Right cardiac atrium (tissue), 5 donors: ENCODE results near the gene METTL25. TPM values are rescaled to one million over a fixed set of nuclear protein-coding genes. Genes with fewer than 3 reads are reported as not detected.
"Not testable (repeated sequence)": the region's sequence is repeated elsewhere in the genome, so short reads cannot be mapped to it uniquely, and the experiment has no call there.

Source experiments
- ATAC-seq, 2 donors: fragments of 200-7000 bp; cut with Tn5 transposase; one replicate each; pipeline versions ENCODE4 v1.8.0 to v1.9.1; 2020; ENCODE audit warnings: moderate library complexity in 2 of 2, mild to moderate bottlenecking in 1 of 2
- DNase-seq, 3 donors: peaks; one replicate each; pipeline ENCODE4 v3.0.0-alpha.2; 2020
- H3K27ac ChIP-seq: one replicate; pipeline ENCODE4 v1.5.1; 2013; ENCODE audit warnings: mild to moderate bottlenecking, low read length, control low read depth, moderate library complexity
- H3K27me3 ChIP-seq: one replicate; pipeline ENCODE4 v1.6.1; 2013; ENCODE audit not compliant: control insufficient read depth, insufficient read depth
- H3K4me1 ChIP-seq: one replicate; pipeline ENCODE4 v1.6.1; 2013; ENCODE audit warnings: low read length; ENCODE audit not compliant: control insufficient read depth, insufficient read depth
- H3K4me3 ChIP-seq: one replicate; pipeline ENCODE4 v1.5.1; 2013; ENCODE audit warnings: low read length, control low read depth
- H3K9me3 ChIP-seq: one replicate; pipeline ENCODE4 v1.6.1; 2013; ENCODE audit warnings: low read length; ENCODE audit not compliant: control insufficient read depth
- WGBS: extraction: QIAGEN DNeasy Blood & Tissue Kit; methylation state at CpG from one replicate; pipeline ENCODE4 v1.1.7; 2013; 5-methylcytosine and 5-hydroxymethylcytosine counted together
- intact Hi-C, 4 donors: fragments of 100-400 bp; cut with DNase I; formaldehyde crosslinking; loops; one replicate each; pipeline versions ENCODE4 v1.11.0 to v1.14.0; 2022 to 2023
- polyA plus RNA-seq: library from polyadenylated mRNA; stranded (reverse); fragments of 200-250 nt; gene quantifications from one replicate; pipeline ENCODE4 v1.2.3, GENCODE V29; 2013
- total RNA-seq, 4 donors: library from RNA; stranded (reverse); fragmentation: NEBNext Ultra II Directional; extraction: Animal tissue kit (Norgen Biotek cat#: 25700); gene quantifications; one replicate each; pipeline ENCODE4 v1.2.1, GENCODE V29; 2021
- donor health status: healthy with polysubstance abuse.
- donor health status: DM: no; HTN: yes; CAD: no.
- donor health status: DM: no; HTN: no; CAD: no.
- donor health status: DM: no; HTN: yes; CAD: no; lungs with severe emphysema.
- donor health status: DM: yes; HTN: yes; CAD: no.

METTL25 gene
- total and polyA plus RNA-seq, 5 donors = 4.1 to 20.5 (median 19.4) TPM

DNA sequence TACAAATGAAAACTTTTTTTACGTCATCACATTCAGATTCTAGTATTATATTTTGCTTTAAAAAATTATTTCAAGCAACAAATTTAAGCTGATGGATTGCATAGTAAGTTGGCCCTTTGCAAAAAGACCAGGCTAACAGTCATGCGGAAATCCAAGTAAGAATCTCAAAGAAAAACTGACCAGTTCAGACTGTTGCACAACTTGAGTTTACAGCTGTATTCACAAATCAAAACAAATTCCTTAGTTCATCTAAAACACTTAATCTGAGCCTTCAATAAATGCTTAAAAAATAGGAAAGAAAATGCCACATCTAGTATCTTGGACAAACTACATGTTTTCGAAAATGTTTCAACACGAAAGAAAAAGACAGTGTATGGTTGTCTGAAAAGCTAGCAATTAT, 989 bp upstream of the METTL25 start:
- 40% methylated on average over 4 of the region's 4 CpGs for WGBS
- no peaks in the 10 kb centered on the region for H3K4me1 ChIP-seq
- intact Hi-C loops = no loop called here

DNA sequence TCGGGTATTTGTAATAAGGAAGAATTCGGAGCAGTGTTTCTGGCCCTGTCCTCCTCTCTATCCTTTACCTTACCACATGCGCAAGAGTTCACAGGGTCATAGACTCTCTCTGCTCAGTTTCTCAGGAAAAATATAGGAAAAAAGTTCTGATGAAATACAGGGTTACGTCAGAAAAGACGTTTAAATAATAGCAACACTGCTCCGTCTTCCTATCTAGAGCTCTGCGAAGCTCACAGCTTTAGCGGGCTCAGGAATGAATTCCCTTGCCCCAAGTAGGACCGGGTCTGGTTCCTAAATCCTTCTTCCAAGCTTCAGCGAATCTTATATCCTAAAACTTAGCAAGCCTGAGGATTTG, 507 bp upstream of the METTL25 start:
- H3K9me3 ChIP-seq = no peaks in the 10 kb centered on the region
- peaks cover under 1% of the 10 kb centered on the region for H3K4me1 ChIP-seq
- no peaks in the 10 kb centered on the region for H3K27me3 ChIP-seq
- intact Hi-C loops = no loop called here
- WGBS = under 1% methylated on average over 10 of the region's 10 CpGs
- peak overlapping the region; percentile 88 for H3K27ac ChIP-seq
- ATAC-seq (no peak), DNase-seq (no peak)
- peak overlapping the region; percentile 92 for H3K4me3 ChIP-seq

More for the DNA sequence above, 989 bp upstream of the METTL25 start:
- H3K27ac ChIP-seq = no peak overlapping the region
- H3K4me3 ChIP-seq = peak overlapping the region; percentile 92
- DNase-seq (no peak), ATAC-seq (no peak)
- no peaks in the 10 kb centered on the region for H3K27me3 ChIP-seq
- H3K9me3 ChIP-seq = no peaks in the 10 kb centered on the region

DNA sequence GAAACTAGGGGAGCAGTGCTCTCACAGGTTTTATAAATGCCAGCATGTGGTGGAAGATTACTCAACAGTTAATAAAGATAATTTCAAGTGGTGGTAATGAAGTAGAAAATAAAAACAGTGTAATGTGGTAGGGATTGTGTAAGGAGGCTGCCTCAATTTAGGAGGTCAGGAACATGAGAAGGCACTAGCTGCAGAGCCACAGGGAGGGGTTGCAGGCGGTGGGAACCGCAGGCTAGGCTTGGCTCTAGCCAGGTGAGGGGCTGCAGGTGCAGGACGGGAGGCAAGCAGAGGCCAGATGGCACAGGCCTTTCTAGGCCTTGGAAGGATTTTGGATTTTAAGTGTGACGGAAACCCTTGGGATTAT, 768 bp downstream of the METTL25 start:
- Histone ChIP-seq H3K27ac (no peak overlapping the region), H3K4me1 (peaks cover 4% of the 10 kb centered on the region), H3K9me3 (no peaks in the 10 kb centered on the region), H3K27me3 (no peaks in the 10 kb centered on the region), H3K4me3 (peak overlapping the region; percentile 92)
- DNase-seq (peak in 1 of 3 donors; percentile 53), ATAC-seq (peak; percentile 16 to 21)
- WGBS = 9% methylated on average over 4 of the region's 4 CpGs
- intact Hi-C loops = no loop called here

- H3K27me3 ChIP-seq, H3K9me3 ChIP-seq, intact Hi-C loops, H3K4me1 ChIP-seq, ATAC-seq, DNase-seq, H3K4me3 ChIP-seq, H3K27ac ChIP-seq: not testable (repeated sequence)
- WGBS = 99% methylated on average over 11 of the region's 11 CpGs
These were observed 2.5 kb downstream of the METTL25 start for GRCh38 chr12:82360834-82361233.

DNA sequence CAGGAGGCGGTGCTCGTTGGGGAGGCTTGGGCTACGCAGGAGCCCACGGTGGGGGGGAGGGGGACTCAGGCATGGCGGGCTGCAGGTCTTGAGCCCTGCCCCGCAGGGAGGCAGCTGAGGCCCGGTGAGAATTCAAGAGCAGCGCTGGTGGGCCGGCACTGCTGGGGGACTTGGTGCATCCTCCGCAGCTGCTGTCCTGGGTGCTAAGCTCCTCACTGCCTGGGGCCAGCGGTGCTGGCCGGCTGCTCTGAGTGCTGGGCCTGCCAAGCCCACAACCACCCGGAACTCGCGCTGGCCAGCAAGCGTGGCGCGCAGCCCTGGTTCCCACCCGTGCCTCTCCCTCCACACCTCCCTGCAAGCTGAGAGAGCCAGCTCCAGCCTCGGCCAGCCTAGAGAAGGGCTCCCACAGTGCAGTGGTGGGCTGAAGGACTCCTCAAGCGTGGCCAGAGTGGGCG, 3.2 kb downstream of the METTL25 start:
- H3K4me3 ChIP-seq = no peak overlapping the region
- DNase-seq = peak in 2 of 3 donors; percentile 43 to 48
- ATAC-seq = no peak
- peaks cover 6% of the 10 kb centered on the region for H3K4me1 ChIP-seq
- H3K27me3 ChIP-seq = no peaks in the 10 kb centered on the region
- 91% methylated on average over 22 of the region's 22 CpGs for WGBS
- no peaks in the 10 kb centered on the region for H3K9me3 ChIP-seq
- intact Hi-C loops = no loop called here
- no peak overlapping the region for H3K27ac ChIP-seq

GRCh38 chr12:82363990-82364389, 5.7 kb downstream of the METTL25 start:
- H3K27ac ChIP-seq = peak overlapping the region; percentile 13
- no peaks in the 10 kb centered on the region for H3K27me3 ChIP-seq
- ATAC-seq = peak in 1 of 2 donors; percentile 28
- no peak for DNase-seq
- H3K9me3 ChIP-seq = no peaks in the 10 kb centered on the region
- H3K4me3 ChIP-seq = no peak overlapping the region
- intact Hi-C loops = no loop called here
- WGBS = 75% methylated on average over 4 of the region's 4 CpGs
- H3K4me1 ChIP-seq = peaks cover 6% of the 10 kb centered on the region

- H3K9me3 ChIP-seq = no peaks in the 10 kb centered on the region
- no peaks in the 10 kb centered on the region for H3K27me3 ChIP-seq
- 71% methylated on average over 1 of the region's 1 CpG for WGBS
- intact Hi-C loops = no loop called here
- ATAC-seq = no peak
- H3K4me3 ChIP-seq = no peak overlapping the region
- DNase-seq = no peak
- no peak overlapping the region for H3K27ac ChIP-seq
- H3K4me1 ChIP-seq = peaks cover 6% of the 10 kb centered on the region
These were observed 7.9 kb downstream of the METTL25 start for GRCh38 chr12:82366197-82366596.

GRCh38 chr12:82375201-82375600, 16.9 kb downstream of the METTL25 start:
- intact Hi-C loops = no loop called here
- no peak for ATAC-seq

DNA sequence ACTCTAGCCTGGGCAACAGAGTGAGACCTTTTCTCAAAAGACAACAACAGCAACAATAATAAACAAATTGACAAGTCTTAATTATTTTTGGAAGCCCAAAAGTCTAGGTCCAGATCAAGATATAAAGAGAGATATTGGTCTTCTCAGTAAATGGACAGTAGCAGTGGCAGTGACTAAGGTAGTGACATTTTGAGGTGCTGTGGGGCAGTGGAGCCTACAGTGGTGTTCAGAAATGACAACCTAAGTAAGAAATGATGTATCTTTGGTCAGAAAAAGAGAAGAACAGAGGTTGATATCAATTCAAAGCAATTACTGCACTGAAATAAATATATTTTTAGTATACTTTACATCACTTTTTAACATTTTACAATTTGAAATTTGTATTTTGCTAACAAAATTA, 20.7 kb downstream of the METTL25 start:
- H3K27me3 ChIP-seq = no peaks in the 10 kb centered on the region
- H3K9me3 ChIP-seq = no peaks in the 10 kb centered on the region
- DNase-seq (no peak), ATAC-seq (no peak)
- no peak overlapping the region for H3K4me3 ChIP-seq
- no peak overlapping the region for H3K27ac ChIP-seq
- intact Hi-C loops = no loop called here
- H3K4me1 ChIP-seq = no peaks in the 10 kb centered on the region

More at GRCh38 chr12:82375201-82375600, 16.9 kb downstream of the METTL25 start:
- no peak for DNase-seq
- Histone ChIP-seq H3K27me3 (no peaks in the 10 kb centered on the region), H3K4me1 (no peaks in the 10 kb centered on the region), H3K9me3 (no peaks in the 10 kb centered on the region), H3K27ac (no peak overlapping the region), H3K4me3 (no peak overlapping the region)
- WGBS = 95% methylated on average over 2 of the region's 2 CpGs

DNA sequence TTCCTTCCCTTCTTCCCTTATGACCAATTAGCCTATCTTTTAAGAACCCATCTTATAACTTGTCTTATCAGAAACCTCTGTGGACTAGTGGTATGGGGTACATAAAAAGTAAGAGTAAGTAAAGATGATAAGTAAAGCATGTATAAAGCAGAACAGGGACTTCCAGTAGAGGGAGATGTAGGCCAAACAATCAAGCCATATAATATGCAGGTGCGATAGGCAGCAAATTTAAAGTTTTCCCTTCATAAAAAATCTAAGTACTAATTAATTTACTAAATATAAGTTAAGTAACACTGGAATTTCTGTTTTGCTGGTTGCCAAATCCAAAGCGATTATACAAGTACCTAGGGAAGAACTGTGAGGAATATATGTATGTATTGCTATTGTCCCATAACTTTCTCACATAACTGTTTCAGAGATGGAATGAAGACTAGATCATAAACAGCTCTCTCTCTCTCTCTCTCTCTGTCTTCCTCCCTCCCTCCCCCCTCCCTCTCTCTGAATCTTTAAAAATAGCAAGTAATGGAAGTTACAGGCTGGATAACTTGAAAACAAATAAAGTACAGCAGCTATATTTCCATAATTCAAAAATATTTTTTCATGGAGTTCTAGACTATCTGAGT, 25.7 kb downstream of the METTL25 start:
- WGBS = 59% methylated on average over 2 of the region's 2 CpGs
- peak in 1 of 2 donors; percentile 47 for ATAC-seq
- H3K9me3 ChIP-seq = no peaks in the 10 kb centered on the region
- H3K27ac ChIP-seq = no peak overlapping the region
- no peak overlapping the region for H3K4me3 ChIP-seq
- no peaks in the 10 kb centered on the region for H3K27me3 ChIP-seq
- H3K4me1 ChIP-seq = no peaks in the 10 kb centered on the region
- no peak for DNase-seq
- intact Hi-C loops = no loop called here

- ATAC-seq (no peak), DNase-seq (no peak)
- H3K27ac ChIP-seq = no peak overlapping the region
- no peaks in the 10 kb centered on the region for H3K27me3 ChIP-seq
- no peak overlapping the region for H3K4me3 ChIP-seq
- H3K4me1 ChIP-seq = no peaks in the 10 kb centered on the region
- no peaks in the 10 kb centered on the region for H3K9me3 ChIP-seq
- intact Hi-C loops = no loop called here
These were observed 40.5 kb downstream of the METTL25 start for GRCh38 chr12:82398879-82399278.

GRCh38 chr12:82400819-82401218, 42.5 kb downstream of the METTL25 start:
- H3K27me3 ChIP-seq = no peaks in the 10 kb centered on the region
- H3K9me3 ChIP-seq = no peaks in the 10 kb centered on the region
- ATAC-seq (no peak), DNase-seq (no peak)
- intact Hi-C loops = no loop called here
- WGBS = 74% methylated on average over 2 of the region's 2 CpGs
- no peak overlapping the region for H3K4me3 ChIP-seq
- H3K27ac ChIP-seq = no peak overlapping the region
- H3K4me1 ChIP-seq = no peaks in the 10 kb centered on the region
